CD4-positive, alpha-beta T cell treated with Interferon gamma for 1 hour (primary cell): ENCODE data around the gene TSHZ2.

ENCODE experiments used
- DNase-seq: peaks from one replicate; pipeline ENCODE4 v3.0.0-alpha.2; 2020

The TSHZ2 gene

GRCh38 chr20:53142225-53143127, 170.3 kb downstream of the TSHZ2 start:
- DNase-seq = no peak

GRCh38 chr20:53146201-53146891, 174.2 kb downstream of the TSHZ2 start:
- no peak for DNase-seq

- DNase-seq = no peak
Measured at GRCh38 chr20:53148771-53149147, 176.6 kb downstream of the TSHZ2 start.

GRCh38 chr20:53149148-53149889, 177.2 kb downstream of the TSHZ2 start:
- no peak for DNase-seq

GRCh38 chr20:53149890-53150205, 177.7 kb downstream of the TSHZ2 start:
- DNase-seq = no peak

- no peak for DNase-seq
Measured at GRCh38 chr20:53150532-53150931, 178.4 kb downstream of the TSHZ2 start.

GRCh38 chr20:53152228-53152627, 180.1 kb downstream of the TSHZ2 start:
- DNase-seq = no peak

GRCh38 chr20:53154540-53154939, 182.4 kb downstream of the TSHZ2 start:
- DNase-seq = no peak

GRCh38 chr20:53157443-53158408, 185.6 kb downstream of the TSHZ2 start:
- peak; percentile 7 for DNase-seq

- DNase-seq = no peak
Measured at GRCh38 chr20:53159160-53159559, 187.0 kb downstream of the TSHZ2 start.

- DNase-seq = no peak
Measured at GRCh38 chr20:53161073-53161472, 188.9 kb downstream of the TSHZ2 start.

- no peak for DNase-seq
Measured at GRCh38 chr20:53161473-53161872, 189.3 kb downstream of the TSHZ2 start.

GRCh38 chr20:53162251-53162835, 190.2 kb downstream of the TSHZ2 start:
- DNase-seq = no peak

GRCh38 chr20:53163486-53163885, 191.3 kb downstream of the TSHZ2 start:
- DNase-seq = no peak

- no peak for DNase-seq
Measured at GRCh38 chr20:53164072-53164471, 191.9 kb downstream of the TSHZ2 start.

GRCh38 chr20:53165452-53165851, 193.3 kb downstream of the TSHZ2 start:
- no peak for DNase-seq

- no peak for DNase-seq
Measured at GRCh38 chr20:53168491-53168890, 196.3 kb downstream of the TSHZ2 start.

GRCh38 chr20:53170196-53170595, 198.0 kb downstream of the TSHZ2 start:
- no peak for DNase-seq

GRCh38 chr20:53171065-53171464, 198.9 kb downstream of the TSHZ2 start:
- no peak for DNase-seq

- DNase-seq = no peak
Measured at GRCh38 chr20:53174454-53174853, 202.3 kb downstream of the TSHZ2 start.

GRCh38 chr20:53175135-53175780, 203.1 kb downstream of the TSHZ2 start:
- DNase-seq = no peak

GRCh38 chr20:53176134-53176533, 204.0 kb downstream of the TSHZ2 start:
- DNase-seq = no peak
